HG02642 (cell line): Measurements from ENCODE around the gene ARHGAP45.

ENCODE experiments used
- ATAC-seq: cut with Tn5 transposase; IDR thresholded peaks from one replicate; pipeline ENCODE4 v1.9.1; 2021; ENCODE audit warnings: mild to moderate bottlenecking; ENCODE audit not compliant: unreplicated experiment, poor library complexity

Gene ARHGAP45

DNA sequence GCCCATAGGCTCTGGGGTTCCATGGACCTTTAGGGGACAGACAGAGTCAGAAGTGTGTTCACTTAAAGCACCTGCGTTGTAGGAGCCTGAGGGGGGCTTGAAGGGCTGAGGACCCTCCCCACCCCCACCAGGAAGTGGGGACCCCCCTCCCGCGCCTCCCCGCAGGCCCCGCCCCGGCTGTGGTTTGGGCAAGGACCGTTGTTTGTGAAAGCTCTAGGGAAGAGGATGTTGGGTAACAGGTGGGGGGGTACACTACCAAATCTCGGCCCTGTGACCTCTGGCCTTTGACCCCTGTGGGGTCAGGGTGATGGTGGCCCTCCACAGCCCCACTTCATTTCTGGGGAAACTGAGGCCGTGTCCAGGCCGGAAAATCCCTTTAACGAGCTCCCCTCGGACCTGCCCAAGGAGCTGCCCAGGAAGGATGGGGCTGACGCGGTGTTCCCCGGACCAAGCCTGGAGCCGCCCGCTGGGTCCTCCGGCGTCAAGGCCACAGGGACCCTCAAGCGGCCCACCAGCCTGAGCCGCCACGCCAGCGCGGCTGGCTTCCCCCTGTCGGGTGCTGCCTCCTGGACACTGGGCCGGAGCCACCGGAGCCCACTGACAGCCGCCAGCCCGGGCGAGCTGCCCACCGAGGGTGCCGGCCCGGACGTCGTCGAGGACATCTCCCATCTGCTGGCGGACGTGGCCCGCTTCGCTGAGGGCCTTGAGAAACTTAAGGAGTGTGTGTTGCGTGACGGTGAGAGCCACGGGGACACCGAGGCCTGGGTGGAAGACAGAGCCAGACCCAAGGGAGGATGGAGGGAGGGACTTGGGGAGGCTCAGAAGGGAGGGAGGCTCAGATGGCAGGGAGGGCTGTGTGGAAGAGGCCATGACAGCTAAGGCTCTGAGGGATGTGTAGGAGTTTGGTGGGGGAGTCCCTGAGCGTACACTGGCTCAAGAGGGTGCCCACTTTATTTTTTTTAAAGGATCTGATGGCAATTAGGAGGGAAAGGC, 1.3 kb downstream of the ARHGAP45 start:
- no peak for ATAC-seq

DNA sequence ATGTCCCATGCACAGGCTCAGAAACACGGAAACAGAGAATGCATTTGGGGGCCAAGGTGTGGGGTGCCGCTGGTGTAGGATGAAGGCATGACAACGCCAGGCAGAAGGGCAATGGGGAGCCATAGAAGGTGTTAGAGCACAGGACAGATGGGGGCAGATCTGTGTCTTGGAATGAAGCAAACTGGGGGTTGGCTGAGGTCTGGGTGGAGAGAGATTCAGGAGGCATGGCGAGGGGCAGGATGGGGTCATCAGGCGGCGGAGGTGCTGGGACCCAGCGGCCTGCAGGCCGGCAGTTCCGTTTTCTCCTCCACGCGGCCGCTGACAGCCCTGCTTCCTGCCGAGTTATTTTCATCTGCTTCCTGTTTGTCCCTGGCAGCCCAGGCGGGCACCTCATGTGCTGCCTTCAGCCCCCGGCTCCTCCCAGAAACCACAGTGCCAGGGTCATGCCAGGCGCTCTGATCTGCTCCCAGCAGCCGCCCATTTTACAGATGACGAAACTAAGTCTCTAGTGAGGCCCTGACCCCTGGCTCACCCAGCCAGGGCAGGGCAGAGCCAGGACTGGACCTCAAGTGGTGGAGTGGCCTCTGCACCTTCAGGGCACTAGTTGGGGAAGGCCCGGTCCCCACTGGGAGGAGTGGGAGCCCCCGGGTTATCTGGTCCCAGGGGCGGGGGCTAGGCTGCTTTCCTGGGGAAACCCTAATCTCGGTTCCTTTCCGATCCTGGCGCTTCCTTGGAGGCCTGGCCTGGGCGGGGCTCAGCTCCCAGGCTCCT, 2.2 kb downstream of the ARHGAP45 start:
- no peak for ATAC-seq

DNA sequence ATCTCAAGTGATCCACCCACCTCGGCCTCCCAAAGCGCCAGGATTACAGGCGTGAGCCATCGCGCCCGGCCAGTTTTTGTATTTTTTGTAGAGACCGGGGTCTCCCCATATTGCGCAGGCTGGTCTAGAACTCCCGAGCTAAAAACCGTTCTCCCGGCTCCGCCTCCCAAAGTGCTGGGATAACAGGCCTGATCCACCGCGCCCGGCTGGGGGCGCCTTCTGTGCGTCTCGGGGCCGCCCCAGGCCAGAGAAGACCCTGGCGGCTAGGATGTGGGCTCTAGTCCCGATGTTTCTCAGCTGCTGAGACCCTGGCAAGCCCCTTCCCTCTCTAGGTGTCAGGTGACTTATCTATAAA, 3.6 kb downstream of the ARHGAP45 start:
- no peak for ATAC-seq

DNA sequence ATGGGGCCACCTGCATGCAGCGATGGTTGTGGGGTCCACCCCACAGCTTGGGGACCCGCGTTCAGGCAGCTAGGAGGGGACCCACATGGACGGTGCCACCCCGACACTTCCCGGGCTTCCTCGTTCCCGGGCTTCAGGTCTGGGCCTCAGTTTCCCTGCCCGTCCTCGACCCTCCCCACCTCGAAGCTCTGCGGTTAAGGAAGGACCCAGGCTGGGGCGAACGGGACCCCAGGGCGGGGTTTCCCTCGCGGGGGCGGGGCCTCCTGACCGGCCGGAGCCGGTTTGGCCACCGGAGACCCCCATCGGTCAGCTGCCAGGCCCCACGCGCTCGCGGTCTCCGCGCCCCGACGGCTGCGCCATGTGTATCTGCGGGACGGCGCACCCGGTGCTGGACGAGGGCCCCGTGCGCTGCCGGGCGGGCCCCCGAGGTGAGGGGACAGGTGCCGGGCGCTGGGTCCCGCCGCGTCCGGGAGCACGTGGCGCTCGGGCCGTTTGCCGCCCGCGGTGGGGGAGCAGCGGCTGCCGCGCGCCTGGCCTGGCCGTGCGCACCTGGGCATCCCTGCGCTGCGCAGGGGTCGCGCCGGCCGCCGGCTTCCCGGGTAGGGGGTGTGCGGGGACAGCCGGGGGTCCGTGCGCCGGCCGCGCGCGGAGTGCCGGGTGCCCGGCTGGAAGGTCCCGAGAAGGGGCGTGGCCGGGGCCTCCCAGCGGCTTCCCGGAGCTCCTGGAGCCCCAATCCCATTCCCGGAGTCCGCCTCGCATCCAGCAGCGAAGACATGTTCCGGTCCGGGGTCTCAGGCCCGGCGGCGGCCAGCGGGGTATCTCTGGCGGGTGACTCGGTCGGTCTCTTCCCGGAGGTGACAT, 4.2 kb downstream of the ARHGAP45 start:
- no peak for ATAC-seq

DNA sequence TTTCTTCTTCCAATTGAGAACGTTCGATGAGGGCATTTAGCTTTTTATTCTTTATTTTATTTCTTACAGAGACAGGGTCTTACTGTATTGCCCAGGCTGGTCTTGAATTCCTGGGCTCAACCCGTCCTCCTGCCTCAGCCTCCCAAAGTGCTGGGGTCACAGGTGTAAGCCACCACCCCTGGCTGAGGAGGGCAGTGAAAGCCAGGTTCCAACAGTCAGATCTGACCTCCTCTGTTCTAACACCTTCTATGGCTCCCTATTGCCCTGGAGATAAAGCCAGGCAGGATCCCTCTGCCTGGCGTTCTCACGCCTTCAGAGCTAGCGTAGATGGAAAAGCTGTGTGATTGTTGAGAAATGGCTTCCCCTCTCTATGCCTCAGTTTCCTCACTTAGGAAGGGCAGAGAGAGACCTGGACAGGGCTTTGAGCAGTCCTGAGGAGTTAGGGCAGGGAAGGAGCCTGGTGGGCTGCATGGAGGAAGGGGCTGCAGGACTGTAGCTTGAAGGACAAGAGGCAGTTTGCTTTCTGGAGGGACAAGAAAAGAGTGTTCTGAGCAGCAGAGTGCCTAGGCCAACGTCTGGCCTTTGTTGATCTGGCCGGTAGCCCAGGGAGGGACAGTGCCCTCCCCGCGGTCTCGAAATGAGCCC, 5.5 kb downstream of the ARHGAP45 start:
- no peak for ATAC-seq

DNA sequence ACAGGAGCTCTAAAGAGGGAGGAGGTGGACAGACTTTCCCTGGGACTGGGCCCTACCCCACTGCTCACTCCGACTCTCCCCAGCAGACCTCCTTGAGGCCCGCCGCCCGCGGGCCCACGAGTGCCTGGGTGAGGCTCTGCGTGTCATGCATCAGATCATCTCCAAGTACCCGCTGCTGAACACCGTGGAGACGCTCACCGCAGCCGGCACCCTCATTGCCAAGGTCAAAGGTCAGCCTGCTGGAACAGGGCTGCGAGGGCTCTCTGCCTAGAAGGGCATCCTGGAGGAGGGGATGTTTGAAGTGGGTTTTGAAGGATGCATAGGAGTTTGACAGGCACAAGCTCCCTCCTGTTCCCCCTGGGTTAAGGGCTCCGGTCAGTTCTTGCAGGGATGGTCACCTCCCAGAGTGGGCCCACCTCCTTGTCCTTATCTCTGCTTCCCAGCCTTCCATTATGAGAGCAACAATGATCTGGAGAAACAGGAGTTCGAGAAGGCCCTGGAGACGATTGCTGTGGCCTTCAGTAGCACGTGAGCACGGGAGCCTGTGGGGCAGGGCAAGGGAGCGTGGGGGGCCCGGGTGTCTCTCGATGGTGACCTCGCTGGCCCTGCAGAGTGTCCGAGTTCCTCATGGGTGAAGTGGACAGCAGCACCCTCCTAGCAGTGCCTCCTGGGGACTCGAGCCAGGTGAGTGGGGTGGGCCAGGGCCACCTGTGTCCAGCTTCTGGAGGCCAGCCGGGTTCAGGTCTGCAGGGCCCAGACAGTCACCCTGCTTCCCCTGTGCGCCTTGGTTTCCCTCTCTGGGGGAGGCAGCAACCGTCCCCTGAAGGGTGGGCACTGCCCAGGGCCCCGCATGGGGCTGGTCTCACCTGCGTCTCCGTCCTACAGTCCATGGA, 6.3 kb downstream of the ARHGAP45 start:
- ATAC-seq = no peak

DNA sequence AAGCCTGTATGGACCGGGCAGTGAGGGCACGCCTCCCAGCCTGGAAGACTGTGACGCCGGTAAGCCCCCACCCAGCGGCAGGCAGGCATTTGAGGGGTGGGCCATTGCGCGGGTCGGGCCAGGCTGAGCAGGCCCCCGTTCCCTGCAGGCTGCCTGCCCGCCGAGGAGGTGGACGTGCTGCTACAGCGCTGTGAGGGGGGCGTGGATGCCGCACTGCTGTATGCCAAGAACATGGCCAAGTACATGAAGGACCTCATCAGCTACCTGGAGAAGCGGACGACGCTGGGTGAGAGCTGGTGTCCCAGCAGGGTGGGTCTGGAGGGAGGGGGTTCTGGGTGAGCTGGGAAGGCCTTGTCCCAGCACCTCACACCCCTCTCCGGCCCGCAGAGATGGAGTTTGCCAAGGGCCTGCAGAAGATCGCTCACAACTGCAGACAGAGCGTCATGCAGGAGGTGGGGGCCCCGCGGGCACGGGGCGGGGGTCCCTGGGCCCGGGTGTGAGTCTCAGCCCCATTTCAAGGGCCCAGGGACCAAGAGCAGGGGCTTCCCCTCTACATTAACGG, 7.1 kb downstream of the ARHGAP45 start:
- no peak for ATAC-seq

DNA sequence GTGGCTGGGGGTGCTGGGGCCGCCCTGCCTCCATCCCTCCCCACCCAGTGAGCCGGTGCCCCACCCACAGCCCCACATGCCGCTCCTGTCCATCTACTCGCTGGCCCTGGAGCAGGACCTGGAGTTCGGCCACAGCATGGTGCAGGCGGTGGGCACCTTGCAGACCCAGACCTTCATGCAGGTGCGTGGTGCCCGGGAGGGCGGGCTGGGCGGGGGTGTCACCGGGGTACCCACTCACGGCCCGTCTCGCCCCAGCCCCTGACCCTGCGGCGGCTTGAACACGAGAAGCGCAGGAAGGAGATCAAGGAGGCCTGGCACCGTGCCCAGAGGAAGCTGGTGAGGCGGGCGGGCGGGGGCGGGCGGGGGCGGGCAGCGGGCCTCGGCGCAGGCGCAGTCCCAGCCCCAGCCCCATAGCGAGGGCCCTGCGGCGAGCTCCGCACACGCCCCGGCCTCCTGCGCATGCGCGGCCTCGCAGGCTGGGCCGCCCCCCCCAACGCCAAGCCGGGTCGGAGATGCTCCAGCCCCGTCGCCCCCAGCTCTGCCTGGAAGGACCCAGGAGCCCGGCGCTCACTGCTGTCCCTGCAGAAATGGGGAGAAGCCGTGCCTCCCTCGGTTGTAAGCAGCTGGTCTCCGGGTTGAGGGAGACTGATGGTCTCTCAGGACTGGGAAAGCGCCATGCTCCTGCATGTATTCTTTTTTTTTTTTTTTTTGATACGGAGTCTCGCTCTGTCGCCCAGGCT, 7.7 kb downstream of the ARHGAP45 start:
- ATAC-seq = peak; percentile 70

DNA sequence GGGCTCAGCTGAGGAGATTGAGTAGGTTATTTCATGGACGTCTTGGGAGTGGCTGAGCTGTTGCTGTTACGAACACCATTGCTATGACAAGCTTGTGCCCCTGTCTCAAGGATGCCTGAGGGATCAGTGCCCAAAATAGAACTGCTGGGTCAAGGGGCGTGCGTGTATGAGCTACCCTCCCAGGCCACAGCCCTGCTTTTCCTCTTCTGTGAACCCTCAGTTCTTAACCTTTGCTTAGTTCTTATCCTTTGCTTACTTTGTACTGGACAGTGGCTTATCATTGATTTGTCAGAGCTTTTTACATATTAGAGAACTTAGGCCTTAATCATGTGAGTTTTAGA, 9.0 kb downstream of the ARHGAP45 start:
- no peak for ATAC-seq

DNA sequence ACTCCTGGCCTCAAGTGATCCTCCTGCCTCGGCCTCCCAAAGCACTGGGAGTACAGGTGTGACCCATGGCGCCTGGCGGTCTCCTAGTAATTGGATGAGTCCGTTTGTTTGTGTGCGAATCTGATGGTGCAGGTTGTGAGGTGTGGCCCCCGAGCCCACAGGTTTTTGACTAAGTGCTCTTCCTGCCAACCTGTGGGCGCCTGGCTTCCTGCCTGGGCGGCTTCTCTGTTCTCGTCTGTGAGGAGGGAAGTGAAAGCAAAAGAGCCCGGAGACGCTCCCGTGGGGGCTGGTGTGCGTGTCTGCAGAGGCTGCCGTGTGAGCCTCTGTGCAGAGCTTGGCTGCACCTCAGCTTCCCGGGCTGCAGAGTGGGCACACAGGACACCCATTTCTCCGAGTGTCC, 10.0 kb downstream of the ARHGAP45 start:
- peak; percentile 65 for ATAC-seq

DNA sequence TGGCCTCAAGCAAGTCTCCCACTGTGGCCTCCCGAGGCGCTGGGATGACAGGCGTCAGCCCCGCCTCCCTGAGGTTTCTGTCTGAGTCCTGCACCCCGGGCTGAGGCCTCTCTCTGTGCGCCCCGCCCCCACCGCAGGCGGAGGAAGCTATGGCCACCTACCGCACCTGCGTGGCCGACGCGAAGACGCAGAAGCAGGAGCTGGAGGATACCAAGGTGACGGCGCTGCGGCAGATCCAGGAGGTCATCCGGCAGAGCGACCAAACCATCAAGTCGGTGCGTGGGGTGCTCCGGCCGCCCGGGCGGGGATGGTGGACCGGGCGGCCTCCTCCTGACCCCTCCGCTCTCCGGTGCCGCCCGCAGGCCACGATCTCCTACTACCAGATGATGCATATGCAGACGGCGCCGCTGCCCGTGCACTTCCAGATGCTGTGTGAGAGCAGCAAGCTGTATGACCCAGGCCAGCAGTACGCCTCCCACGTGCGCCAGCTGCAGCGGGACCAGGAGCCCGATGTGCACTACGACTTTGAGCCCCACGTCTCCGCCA, 12.7 kb downstream of the ARHGAP45 start:
- ATAC-seq = no peak

DNA sequence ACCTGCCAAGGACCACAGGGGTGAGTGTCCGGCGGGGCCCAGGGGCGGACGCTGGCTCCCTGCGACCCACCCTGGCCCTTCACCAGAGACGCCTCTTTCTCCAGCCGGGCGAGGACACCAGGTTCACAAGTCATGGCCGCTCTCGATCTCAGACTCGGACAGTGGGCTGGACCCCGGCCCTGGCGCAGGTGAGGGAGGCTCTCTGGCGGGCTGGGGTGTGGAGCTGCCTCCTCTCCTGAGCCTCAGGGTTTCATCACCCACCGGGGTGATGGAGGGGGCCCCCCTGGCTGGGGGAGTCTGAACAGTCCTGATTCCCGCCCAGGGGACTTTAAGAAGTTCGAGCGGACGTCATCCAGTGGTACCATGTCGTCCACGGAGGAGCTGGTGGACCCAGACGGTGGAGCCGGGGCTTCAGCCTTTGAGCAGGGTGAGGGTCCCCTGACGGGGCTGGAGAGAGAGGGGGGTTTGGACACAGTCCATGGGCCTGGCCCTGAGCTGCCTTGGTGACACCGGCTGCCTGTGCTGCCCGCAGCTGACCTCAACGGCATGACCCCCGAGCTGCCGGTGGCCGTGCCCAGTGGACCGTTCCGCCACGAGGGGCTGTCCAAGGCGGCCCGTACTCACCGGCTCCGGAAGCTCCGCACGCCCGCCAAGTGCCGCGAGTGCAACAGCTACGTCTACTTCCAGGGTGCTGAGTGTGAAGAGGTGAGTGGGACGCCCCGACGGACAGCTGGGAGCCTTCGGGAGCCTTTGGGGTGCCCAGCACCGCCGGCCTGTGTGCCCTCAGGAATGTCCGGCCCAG, 13.6 kb downstream of the ARHGAP45 start:
- no peak for ATAC-seq

DNA sequence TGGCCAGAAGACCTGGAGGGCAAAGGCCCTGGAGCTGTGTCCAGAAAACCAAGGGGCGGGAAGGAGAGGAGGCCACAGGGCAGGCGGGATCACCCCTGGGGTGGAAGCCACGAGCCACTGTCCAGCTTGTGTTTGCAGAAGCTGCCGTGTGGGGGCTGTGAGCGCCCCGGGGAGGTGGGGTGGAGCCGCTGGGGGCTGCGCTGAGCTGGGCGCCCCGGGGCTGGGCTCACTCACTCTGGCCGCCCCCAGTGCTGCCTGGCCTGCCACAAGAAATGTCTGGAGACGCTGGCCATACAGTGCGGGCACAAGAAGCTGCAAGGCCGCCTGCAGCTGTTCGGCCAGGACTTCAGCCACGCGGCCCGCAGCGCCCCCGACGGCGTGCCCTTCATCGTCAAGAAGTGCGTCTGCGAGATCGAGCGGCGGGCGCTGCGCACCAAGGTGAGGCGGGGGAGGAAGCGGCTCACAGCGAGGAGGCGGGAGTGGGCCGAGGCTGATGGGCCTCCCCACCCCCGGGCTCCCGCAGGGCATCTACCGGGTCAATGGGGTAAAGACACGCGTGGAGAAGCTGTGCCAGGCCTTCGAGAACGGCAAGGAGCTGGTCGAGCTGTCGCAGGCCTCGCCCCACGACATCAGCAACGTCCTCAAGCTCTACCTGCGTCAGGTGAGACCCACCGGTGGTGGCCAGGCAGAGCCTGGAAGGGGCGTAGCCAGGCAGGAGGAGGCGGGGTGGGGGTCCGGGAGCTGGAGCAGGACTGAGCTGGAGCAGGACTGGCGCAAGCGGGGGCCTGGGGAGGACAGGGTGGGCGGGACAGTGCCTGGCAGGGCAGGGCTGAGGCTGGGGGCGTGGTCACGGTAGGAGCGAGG, 14.6 kb downstream of the ARHGAP45 start:
- ATAC-seq = no peak

DNA sequence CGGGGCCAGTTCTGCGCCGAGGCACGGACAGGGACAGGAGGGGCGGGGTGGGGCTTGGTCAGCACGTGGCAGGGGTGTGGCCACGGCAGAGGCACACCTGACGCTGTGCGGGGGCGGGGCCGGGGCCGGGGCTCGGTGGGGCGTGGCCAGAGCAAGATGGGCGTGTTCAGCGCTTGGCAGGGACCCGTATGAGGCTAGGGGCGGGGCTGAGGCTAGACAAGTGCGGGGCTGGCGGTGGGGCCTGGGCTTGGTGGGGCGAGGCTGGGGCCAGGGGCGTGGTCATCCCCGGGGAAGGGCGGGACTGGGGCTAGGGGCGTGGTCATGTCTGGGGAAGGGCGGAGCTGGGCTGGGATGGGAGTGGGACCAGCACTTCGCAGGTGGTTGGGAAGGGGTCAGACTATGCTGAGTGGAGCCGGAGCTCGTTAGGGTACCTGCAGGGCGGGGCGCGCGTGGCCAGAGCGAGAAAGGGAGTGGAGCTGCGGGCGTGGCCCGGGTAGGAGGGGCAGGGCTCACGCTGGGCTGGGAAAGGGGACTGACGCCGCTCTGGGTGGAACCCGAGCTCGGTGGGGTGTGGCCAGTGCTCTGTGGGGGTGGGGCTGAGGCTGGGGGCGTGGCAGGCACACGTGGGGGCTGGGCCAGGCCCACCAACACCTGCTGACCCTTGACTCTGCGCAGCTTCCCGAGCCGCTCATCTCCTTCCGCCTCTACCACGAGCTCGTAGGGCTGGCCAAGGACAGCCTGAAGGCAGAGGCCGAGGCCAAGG, 15.4 kb downstream of the ARHGAP45 start:
- ATAC-seq = no peak
